ENCODE data around the gene APOBEC3B.

DNA sequence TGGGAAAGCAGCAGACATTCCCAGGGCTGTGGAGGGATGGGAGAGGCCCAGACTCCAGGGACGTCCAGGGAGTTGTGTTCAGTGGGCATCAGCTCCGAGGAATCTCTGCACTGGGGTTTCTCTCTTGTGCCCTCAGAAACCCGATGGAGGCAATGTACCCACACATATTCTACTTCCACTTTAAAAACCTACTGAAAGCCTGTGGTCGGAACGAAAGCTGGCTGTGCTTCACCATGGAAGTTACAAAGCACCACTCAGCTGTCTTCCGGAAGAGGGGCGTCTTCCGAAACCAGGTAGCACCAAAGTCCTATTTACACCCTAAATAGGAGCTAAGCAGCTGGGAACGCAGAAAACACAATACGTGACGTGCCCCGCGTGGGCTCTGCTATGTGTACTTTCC, 47.1 kb downstream of the APOBEC3B start:
- TF ChIP-seq FOXJ3 (CRISPR knock-in tag; IDR thresholded peaks at IDR 0.05) (no peak), EZH2phosphoT487 (IDR thresholded peaks at IDR 0.05; ENCODE audit: borderline replicate concordance, low read depth) (no peak), MXI1 (IDR thresholded peaks at IDR 0.05; ENCODE audit: low read depth, low read length) (no peak), NFIC (IDR thresholded peaks at IDR 0.05; ENCODE audit: borderline replicate concordance) (no peak), RAD21 (IDR thresholded peaks at IDR 0.05; ENCODE audit: low read length) (no peak), CHD2 (IDR thresholded peaks at IDR 0.05; ENCODE audit: low read length, partially characterized antibody) (no peak), TAF1 (IDR thresholded peaks at IDR 0.05; ENCODE audit: borderline replicate concordance, low read depth, low read length) (no peak), TEAD4 (IDR thresholded peaks at IDR 0.05; ENCODE audit: borderline replicate concordance, insufficient read depth) (no peak), JUND (IDR thresholded peaks at IDR 0.05) (no peak), MEF2A (IDR thresholded peaks at IDR 0.05; ENCODE audit: borderline replicate concordance, low read depth) (no peak)
- TF ChIP-seq, protein P1, sequence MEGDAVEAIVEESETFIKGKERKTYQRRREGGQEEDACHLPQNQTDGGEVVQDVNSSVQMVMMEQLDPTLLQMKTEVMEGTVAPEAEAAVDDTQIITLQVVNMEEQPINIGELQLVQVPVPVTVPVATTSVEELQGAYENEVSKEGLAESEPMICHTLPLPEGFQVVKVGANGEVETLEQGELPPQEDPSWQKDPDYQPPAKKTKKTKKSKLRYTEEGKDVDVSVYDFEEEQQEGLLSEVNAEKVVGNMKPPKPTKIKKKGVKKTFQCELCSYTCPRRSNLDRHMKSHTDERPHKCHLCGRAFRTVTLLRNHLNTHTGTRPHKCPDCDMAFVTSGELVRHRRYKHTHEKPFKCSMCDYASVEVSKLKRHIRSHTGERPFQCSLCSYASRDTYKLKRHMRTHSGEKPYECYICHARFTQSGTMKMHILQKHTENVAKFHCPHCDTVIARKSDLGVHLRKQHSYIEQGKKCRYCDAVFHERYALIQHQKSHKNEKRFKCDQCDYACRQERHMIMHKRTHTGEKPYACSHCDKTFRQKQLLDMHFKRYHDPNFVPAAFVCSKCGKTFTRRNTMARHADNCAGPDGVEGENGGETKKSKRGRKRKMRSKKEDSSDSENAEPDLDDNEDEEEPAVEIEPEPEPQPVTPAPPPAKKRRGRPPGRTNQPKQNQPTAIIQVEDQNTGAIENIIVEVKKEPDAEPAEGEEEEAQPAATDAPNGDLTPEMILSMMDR (IDR thresholded peaks at IDR 0.05): no peak
- TF ChIP-seq, protein P2, sequence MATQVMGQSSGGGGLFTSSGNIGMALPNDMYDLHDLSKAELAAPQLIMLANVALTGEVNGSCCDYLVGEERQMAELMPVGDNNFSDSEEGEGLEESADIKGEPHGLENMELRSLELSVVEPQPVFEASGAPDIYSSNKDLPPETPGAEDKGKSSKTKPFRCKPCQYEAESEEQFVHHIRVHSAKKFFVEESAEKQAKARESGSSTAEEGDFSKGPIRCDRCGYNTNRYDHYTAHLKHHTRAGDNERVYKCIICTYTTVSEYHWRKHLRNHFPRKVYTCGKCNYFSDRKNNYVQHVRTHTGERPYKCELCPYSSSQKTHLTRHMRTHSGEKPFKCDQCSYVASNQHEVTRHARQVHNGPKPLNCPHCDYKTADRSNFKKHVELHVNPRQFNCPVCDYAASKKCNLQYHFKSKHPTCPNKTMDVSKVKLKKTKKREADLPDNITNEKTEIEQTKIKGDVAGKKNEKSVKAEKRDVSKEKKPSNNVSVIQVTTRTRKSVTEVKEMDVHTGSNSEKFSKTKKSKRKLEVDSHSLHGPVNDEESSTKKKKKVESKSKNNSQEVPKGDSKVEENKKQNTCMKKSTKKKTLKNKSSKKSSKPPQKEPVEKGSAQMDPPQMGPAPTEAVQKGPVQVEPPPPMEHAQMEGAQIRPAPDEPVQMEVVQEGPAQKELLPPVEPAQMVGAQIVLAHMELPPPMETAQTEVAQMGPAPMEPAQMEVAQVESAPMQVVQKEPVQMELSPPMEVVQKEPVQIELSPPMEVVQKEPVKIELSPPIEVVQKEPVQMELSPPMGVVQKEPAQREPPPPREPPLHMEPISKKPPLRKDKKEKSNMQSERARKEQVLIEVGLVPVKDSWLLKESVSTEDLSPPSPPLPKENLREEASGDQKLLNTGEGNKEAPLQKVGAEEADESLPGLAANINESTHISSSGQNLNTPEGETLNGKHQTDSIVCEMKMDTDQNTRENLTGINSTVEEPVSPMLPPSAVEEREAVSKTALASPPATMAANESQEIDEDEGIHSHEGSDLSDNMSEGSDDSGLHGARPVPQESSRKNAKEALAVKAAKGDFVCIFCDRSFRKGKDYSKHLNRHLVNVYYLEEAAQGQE (IDR thresholded peaks at IDR 0.05; ENCODE audit: low read depth, low read length): no peak
- TF ChIP-seq, protein P3, sequence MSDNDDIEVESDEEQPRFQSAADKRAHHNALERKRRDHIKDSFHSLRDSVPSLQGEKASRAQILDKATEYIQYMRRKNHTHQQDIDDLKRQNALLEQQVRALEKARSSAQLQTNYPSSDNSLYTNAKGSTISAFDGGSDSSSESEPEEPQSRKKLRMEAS (IDR thresholded peaks at IDR 0.05; ENCODE audit: low read depth): no peak
